NCI-H446 treated with DMSO at 0.1 percent for 48 hours (cell line): ENCODE data around the gene NPR2.

Experiments used
- DNase-seq: peaks from one replicate; lab custom pipeline; 2025; lab: John Stamatoyannopoulos, UW

Gene NPR2

GRCh38 chr9:35763803-35764202 lies 27.6 kb upstream of the NPR2 start:
- no peak for DNase-seq

GRCh38 chr9:35766997-35767396 lies 24.4 kb upstream of the NPR2 start:
- no peak for DNase-seq

- DNase-seq: no peak
Observed at GRCh38 chr9:35767458-35767857, 23.9 kb upstream of the NPR2 start.

DNA sequence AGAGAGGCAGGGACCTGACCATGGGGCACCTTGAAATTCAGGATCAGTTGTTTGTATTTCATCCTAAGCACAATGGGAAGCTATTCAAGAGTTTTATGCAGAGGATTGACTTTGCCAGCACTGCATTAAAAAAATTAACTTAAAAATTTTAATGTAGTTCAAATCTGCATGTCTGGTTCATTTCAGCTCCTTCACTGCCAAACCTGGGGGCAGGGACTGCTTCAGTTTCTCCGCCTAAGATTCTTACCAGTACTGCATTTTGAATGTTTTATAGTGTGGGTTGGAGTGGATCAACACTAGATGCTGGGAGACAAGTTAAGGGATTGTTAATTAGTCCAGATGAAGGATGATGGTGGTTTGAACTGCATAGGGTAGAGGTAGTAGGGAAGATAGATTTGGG lies 21.6 kb upstream of the NPR2 start:
- DNase-seq: no peak

GRCh38 chr9:35771075-35771433 lies 20.3 kb upstream of the NPR2 start:
- no peak for DNase-seq

GRCh38 chr9:35771534-35771933 lies 19.9 kb upstream of the NPR2 start:
- peak; percentile 10 for DNase-seq

DNA sequence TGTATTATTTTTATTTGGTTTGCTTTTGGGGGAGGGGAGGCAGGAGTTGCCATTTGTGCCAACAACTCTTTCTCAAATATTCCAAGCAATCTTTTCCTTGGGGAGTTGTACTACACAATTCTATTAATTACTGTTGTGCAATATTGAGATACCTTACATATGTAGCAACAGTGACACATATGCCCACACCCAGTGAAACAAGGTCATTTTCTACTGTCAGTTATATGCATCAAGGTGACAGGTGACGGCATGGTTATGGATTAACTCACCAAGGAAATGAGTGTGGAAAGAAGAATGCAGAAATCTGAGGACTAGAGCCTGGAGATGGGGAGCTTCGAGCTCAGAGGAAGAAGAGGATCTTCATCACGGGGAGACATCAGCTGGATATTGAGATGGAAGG lies 19.4 kb upstream of the NPR2 start:
- no peak for DNase-seq

- DNase-seq: peak; percentile 33
Observed at GRCh38 chr9:35774907-35775635, 16.3 kb upstream of the NPR2 start.

GRCh38 chr9:35776018-35776417 lies 15.4 kb upstream of the NPR2 start:
- DNase-seq: no peak

- no peak for DNase-seq
Observed at GRCh38 chr9:35778496-35778895, 12.9 kb upstream of the NPR2 start.

DNA sequence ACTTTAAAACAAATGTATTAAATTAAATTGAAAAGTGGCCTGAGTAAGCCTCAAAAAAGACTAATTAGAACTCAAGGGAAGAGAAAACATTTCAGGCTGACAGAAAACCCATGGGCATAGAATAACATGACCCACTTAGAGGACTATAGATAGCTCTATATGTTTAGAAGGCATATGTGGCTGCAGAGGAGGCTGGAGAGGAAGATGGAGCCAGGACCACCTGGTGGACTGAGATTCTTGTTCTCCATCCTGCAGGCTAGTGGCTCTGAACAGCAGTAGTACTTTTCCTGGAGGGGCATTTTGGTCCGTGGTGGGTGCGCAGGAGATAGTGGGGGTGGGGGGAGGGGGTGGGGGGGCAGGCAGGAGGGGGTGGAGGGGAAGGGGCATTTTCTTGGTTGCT lies 10.3 kb upstream of the NPR2 start:
- no peak for DNase-seq

- DNase-seq: no peak
Observed at GRCh38 chr9:35783418-35783817, 8.0 kb upstream of the NPR2 start.

- no peak for DNase-seq
Observed at GRCh38 chr9:35789541-35789940, 1.9 kb upstream of the NPR2 start.

DNA sequence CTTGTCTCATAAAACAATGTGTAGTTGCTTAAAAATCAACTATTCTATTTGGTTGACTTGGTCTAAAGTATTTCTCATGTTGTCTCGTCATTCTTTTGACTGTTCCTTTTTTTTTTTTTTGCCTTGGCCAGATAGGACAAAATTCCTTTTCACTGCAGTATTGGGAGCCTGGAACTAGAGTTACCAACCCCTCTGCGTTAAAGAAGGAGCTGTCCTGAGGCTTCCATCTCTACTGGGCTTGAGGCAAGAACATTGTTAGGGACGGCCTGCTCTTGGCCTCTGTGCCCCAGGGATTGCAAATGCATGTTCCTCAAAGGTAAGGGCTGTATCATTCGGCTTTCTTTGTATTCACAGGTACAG lies 1.4 kb upstream of the NPR2 start:
- DNase-seq: no peak

- peak; percentile 47 for DNase-seq
Observed at GRCh38 chr9:35790385-35791296, 750 bp upstream of the NPR2 start.

GRCh38 chr9:35792024-35792813 lies 828 bp downstream of the NPR2 start:
- DNase-seq: no peak

DNA sequence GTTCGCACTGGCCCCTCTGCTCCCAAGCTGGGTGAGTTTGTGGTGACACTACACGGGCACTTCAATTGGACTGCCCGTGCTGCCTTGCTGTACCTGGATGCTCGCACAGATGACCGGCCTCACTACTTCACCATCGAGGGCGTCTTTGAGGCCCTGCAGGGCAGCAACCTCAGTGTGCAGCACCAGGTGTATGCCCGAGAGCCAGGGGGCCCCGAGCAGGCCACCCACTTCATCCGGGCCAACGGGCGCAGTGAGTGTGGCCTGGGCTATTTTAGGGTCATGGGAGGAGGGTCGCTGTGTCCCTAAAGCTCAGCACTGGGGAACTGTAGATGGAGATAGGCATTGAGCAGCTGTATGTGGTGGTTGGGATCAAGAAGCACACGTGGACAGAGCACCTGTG lies 1.4 kb downstream of the NPR2 start:
- no peak for DNase-seq

GRCh38 chr9:35793461-35793860 lies 2.1 kb downstream of the NPR2 start:
- DNase-seq: no peak

- no peak for DNase-seq
Observed at GRCh38 chr9:35795695-35796094, 4.3 kb downstream of the NPR2 start.

DNA sequence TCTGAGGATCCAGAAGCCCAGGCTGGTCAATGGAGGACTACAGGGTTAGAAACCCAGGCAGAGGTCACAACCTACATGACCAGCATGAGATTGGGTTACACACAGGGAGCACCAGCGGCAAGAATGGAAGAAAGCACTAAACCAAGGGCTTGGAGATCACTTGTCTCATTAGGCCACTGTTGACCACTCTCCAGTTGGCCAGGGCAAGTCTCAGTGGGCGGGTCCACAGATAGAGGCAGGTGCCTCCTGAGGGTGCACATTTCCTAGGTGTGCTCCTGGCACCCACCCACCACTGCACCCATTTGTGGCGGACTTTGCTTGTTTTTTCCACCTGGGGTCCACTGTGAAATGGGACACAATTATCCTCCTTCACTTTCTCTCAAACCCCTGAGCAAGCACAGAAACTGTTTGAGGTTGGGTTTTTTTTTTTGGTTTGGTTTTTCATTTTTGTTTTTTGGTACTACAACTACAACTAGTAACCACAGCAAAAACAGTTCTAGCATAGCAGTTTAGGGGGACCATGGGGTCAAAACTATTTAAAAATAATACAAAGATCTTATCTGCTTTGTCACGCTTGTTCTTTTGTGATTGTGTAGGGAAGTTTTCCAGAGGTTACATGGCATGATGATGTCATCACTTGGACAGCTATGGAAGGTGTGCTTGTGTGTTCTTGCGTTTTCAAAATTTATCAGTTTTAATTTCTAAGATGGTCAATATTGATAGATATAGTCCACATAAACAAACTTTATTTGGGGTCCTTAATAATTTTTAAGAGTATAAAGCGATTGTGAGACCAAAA lies 6.1 kb downstream of the NPR2 start:
- DNase-seq: no peak

DNA sequence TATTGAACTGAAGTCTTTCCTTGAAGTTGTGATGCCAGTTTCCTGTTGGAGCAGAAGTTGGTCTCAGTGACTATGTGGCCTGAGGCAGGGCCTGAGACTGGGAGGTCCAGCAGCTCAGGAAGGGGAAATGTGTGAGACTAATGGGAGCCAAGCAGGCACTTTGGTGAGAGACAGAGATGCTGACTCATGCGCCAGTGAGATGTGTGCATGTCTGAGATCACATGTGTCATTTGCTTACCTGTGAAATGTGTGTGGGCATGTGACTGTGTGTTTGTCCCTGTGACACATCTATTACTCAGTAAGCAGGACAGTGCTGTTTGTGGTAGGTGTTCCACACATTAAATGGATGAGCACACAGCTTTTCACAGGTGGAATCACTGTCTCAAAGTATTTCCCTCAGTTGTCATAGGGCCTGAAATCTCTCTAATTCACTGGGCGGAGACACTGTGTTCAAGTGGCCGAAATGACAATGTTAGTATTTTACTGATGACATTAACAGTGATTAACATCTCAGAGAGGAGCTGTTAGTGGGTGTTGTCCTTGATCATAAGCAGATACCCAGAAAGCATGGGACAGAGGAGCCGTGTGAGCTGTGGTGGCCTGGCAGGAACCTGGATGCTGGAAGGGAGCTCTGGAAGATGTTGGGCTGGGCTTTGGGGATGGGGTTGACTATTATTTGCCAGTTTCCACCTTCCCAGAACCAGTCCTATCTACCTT lies 7.4 kb downstream of the NPR2 start:
- no peak for DNase-seq
